DMS79 treated with DMSO at 0.1 percent for 48 hours (cell line): ENCODE results near the gene ACKR2.

Experiments
- DNase-seq: peaks from one replicate; lab custom pipeline; 2025; lab: John Stamatoyannopoulos, UW

ACKR2 gene

GRCh38 chr3:42829628-42830436 lies 20.6 kb downstream of the ACKR2 start:
- DNase-seq = no peak

DNA sequence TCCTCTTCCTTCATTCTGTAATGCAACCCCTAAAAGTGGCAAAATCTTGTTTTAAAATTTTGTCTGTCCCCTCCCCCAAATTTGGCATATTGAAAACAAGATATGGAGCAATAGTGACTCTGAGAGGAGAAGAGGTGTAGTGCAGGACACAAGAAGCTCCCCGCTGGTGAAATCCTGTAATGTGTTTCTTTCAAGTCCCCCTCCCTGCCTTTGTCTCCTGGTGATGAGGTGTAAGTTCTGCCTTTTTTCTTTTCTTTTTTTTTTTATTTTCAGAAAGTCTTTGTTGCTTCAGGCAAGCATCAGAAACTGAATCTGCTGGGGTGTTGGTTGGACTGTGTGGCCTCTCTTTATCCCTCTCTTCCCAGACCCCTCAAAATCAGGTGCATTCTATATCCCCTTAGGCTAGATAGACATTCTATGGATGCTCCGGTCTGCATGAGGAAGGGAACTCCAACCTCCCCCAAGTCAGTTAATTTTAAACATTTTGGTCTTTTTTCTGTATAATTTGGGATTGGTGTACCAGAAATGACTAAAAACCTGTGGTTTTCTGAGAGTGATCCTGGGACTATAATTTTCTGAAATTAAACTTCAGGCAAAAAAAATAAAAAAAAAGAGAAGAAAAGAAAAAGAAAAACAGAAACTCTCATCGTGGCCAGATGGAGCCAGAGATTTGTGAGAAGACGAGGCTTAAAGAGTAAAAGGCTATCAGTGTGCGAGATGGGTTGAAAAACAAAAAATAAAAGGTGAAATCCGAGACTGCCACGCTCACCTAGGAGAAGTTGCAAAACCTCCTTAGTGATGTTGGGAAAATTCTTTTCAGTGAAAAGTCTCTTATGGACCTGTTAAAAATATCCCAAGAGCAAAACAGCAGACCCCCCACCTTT lies 21.4 kb downstream of the ACKR2 start:
- DNase-seq = peak; percentile 67

DNA sequence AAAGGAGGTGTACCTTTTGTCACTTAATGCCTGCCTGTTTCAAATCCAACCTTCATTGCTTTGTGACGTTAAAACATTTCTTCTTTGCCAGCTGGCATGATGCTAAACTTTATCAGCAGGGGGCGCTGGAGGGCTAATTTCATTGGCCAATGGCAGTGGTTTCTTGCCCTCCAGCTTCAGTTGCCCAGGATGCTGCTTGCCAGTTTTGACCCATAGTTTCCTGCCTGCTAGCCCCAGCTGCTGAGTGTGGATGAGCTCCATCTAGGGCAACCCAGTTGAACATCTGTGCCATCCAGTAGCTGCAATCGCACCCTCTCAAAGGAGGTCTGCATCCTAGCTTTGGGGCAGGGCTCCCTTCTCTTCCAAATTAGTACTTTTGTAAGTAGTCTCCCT lies 22.1 kb downstream of the ACKR2 start:
- DNase-seq = peak; percentile 62

- DNase-seq = no peak
These were observed 27.2 kb downstream of the ACKR2 start for GRCh38 chr3:42836150-42837123.

- no peak for DNase-seq
These were observed 29.3 kb downstream of the ACKR2 start for GRCh38 chr3:42838571-42838970.

DNA sequence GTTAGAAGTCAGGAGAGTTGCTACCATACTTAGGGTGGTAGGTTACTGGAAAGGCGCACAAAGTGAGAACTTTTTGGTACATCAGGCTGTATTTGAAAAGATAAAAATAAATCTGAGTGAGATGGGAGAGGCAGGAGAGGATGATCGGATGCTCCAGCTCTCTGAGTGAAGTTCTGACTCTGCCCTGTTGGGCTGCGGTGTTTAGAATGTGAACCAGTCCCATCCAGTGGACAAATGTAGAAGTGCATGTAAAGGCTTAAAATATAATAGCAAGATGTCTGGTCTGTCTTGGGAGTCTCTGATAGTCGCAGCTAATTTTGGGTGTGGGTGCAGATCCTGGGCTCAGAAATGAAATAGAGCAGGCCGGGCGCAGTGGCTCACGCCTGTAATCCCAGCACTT lies 30.4 kb downstream of the ACKR2 start:
- DNase-seq = no peak

GRCh38 chr3:42841332-42841731 lies 32.1 kb downstream of the ACKR2 start:
- no peak for DNase-seq

DNA sequence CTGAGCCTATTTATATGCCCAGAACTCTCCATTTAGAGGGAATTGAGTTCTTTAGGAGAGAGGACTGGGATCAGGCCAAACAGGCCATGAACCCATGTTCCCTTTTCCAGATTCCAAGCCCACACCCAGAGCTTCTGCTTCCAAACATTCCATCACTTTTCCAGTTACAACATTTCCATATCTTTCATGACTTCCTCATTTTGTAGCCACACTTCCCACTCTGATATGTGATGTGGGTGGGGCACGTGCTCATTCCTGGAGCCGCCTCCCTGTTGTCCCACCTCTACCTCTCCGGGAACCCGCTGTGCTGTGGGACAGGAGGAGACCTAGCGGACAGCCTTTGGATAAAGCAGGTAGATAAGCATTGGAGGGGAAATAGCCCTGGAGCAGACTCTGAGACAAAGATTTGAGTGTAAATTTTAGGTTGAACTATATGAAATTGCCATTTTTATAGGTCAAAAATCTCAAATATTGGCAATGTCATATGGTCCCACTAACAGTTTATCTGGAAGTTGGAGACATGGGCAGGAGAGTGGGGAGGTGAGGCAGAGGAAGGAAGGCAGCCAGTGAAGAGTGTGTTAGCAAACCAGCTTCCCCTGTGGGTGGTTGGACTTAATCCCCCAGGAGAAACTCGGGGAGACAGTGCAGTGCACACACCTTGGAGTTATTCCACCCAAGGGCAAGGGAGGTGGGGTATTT lies 34.6 kb downstream of the ACKR2 start:
- no peak for DNase-seq

GRCh38 chr3:42844412-42844713 lies 35.1 kb downstream of the ACKR2 start:
- no peak for DNase-seq

- DNase-seq = no peak
These were observed 35.6 kb downstream of the ACKR2 start for GRCh38 chr3:42844815-42845214.

DNA sequence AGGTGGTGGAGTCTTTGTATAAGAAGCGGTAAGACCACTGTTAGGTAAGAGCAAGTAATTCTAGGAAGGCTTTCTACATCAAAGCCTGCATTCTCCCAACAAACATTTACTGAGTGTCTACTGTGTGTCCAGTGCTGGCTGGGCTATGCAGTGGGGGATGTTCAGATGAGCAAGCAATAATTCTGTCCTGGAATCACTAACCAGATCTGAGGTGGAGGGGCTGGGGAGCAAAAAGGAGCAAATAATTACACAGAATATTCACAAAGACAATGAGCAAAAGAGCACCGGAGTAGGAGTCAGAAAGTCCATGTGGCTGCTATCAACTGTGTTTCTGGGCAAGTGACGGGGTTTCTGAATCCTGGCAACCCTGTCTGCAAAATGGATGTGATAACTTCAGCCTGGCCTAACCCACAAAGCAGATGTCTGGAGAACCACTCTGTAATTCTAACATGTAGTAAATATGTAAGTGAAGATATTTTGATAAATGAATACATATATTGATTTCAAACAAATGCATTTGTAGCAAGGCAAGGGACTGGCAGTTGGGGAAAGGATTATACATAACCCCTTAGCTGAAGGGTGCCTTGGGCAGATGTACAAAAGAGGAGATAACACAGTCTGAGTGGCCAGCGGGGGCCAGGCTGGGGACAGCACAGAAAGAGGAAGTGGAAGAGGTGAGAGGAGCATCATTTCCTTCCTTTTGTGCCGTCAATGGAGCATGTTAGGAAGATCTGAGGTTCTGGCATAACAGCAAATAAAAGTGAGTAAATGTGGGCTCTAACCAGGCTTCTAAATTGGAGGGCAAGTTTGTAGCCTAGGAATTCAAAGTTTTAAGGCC lies 37.7 kb downstream of the ACKR2 start:
- no peak for DNase-seq

DNA sequence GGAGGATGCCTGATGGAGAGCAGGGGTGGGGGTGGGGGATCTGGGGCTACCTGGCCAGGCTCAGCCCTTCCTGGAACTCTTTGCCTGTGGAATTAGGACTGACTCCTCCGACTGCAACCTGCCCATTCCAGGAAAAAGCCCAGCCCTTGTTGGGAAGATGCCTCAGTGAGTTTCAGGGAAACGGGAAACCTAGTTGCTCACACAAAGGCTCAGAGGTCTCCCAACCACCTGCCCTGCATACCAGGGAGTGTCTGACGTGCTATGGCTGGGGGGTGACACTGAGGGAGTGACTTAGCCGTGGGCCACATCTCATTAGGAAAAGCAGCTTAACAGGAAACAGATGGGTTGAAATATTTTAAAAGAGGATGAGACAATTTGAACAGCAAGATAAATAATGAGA lies 38.5 kb downstream of the ACKR2 start:
- no peak for DNase-seq

- DNase-seq = no peak
These were observed 39.8 kb downstream of the ACKR2 start for GRCh38 chr3:42849017-42849416.

GRCh38 chr3:42850263-42850662 lies 41.0 kb downstream of the ACKR2 start:
- DNase-seq = no peak

- DNase-seq = no peak
These were observed 42.1 kb downstream of the ACKR2 start for GRCh38 chr3:42851228-42851834.

DNA sequence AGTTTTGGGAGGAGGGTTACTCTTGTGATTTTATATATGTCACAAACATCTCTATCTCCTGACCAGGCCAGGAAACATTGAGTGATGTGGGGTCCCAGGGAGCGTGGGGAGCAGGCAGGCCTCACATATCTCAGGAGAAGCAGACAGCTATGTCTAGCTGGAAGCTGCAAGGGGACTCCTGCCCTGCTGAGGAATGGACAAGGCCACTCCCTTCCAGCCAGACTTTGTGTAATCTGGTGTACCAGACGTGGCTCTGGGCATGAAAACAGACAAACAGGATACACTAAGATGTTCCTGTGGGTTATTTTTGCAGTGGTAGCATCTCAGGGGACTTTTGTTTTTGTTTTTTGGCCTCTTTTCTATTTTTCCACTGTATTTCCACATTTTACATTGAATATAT lies 43.2 kb downstream of the ACKR2 start:
- no peak for DNase-seq

DNA sequence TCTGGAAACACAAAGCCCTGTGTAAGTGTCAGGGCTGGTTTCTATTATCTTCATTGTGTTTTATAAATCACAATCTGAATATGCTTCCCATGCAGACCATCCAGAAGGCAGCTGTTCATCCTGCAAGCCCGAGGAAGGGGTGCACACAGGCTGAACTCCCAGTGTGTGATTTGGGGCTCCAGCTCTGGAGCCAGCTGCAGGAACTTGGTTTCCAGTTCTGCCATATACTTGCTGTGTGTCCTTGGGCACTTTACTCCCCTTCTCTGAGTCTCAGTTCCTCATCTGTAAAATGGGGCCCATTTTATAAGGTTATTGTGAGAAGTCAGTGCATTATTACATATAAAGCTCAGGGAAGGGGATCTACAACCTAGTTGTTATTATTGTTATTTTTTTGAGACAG lies 43.8 kb downstream of the ACKR2 start:
- no peak for DNase-seq

- DNase-seq = peak; percentile 28
These were observed 44.6 kb downstream of the ACKR2 start for GRCh38 chr3:42853739-42854302.

- no peak for DNase-seq
These were observed 45.9 kb downstream of the ACKR2 start for GRCh38 chr3:42855219-42855546.
